Mesenchymal stem cell (in vitro differentiated cells and primary cell): ENCODE measurements around the gene ZBTB21.
A peak's percentile ranks its signal among the peaks of the same experiment; 100 is the strongest.

Experiments used
- DNase-seq: peaks from one replicate; pipeline ENCODE4 v3.0.0-alpha.2; 2013
- H2AFZ ChIP-seq: one replicate; pipeline ENCODE4 v1.6.1; 2013; ENCODE audit warnings: low read depth, mild to moderate bottlenecking, control low read depth, inconsistent platforms, low read length, moderate library complexity
- H2AK5ac ChIP-seq: 2 replicates; pipeline ENCODE4 v1.6.1; 2013; ENCODE audit warnings: low read length, moderate library complexity, mild to moderate bottlenecking, inconsistent platforms; ENCODE audit not compliant: severe bottlenecking
- H2BK120ac ChIP-seq: one replicate; pipeline ENCODE4 v1.6.1; 2013; ENCODE audit warnings: low read depth, mild to moderate bottlenecking, inconsistent platforms, low read length, moderate library complexity
- H2BK12ac ChIP-seq, 2 experiments: one replicate each; pipeline ENCODE4 v1.6.1; 2013; ENCODE audit warnings: inconsistent platforms in 2 of 2, low read length in 2 of 2, mild to moderate bottlenecking in 2 of 2, moderate library complexity in 2 of 2, control low read depth in 1 of 2
- H2BK15ac ChIP-seq: one replicate; pipeline ENCODE4 v1.6.1; 2013; ENCODE audit warnings: mild to moderate bottlenecking, low read depth, inconsistent platforms; ENCODE audit not compliant: poor library complexity, severe bottlenecking
- H2BK5ac ChIP-seq: 2 replicates; pipeline ENCODE4 v1.6.1; 2013; ENCODE audit warnings: low read depth, mild to moderate bottlenecking, low read length, control low read depth, inconsistent platforms; ENCODE audit not compliant: poor library complexity, severe bottlenecking
- H3K14ac ChIP-seq, 2 experiments: one replicate each; pipeline ENCODE4 v1.6.1; 2013; ENCODE audit warnings: inconsistent platforms in 2 of 2, low read length in 2 of 2, control low read depth in 1 of 2, mild to moderate bottlenecking in 1 of 2, moderate library complexity in 1 of 2
- H3K18ac ChIP-seq, 2 experiments: one replicate each; pipeline ENCODE4 v1.6.1; 2013; ENCODE audit warnings: inconsistent platforms in 2 of 2, low read length in 2 of 2, control low read depth in 1 of 2, low read depth in 1 of 2, mild to moderate bottlenecking in 1 of 2
- H3K23ac ChIP-seq, 2 experiments: one replicate each; pipeline ENCODE4 v1.6.1; 2013; ENCODE audit warnings: inconsistent platforms in 2 of 2, low read length in 2 of 2, mild to moderate bottlenecking in 2 of 2, moderate library complexity in 2 of 2, control low read depth in 1 of 2
- H3K27ac ChIP-seq: 2 replicates; pipeline ENCODE4 v1.5.1; 2013; ENCODE audit warnings: mild to moderate bottlenecking, moderate library complexity, low read length, control low read depth, inconsistent platforms; ENCODE audit not compliant: poor library complexity, severe bottlenecking
- H3K27me3 ChIP-seq, 2 experiments: 2 replicates each; pipeline versions ENCODE4 v1.6.1 to v1.7.0; 2013; ENCODE audit warnings: low read length in 2 of 2, mild to moderate bottlenecking in 2 of 2, moderate library complexity in 2 of 2, control low read depth in 1 of 2, inconsistent platforms in 1 of 2; ENCODE audit not compliant: control insufficient read depth in 1 of 2, insufficient read depth in 1 of 2
- H3K36me3 ChIP-seq, 2 experiments: 2 replicates each; pipeline versions ENCODE4 v1.6.1 to v1.7.0; 2013; ENCODE audit warnings: low read length in 2 of 2, control low read depth in 1 of 2, inconsistent platforms in 1 of 2, low read depth in 1 of 2, mild to moderate bottlenecking in 1 of 2; ENCODE audit not compliant: insufficient read depth in 2 of 2, control insufficient read depth in 1 of 2
- H3K4ac ChIP-seq, 2 experiments: one replicate each; pipeline ENCODE4 v1.6.1; 2013; ENCODE audit warnings: inconsistent platforms in 2 of 2, low read length in 2 of 2, mild to moderate bottlenecking in 2 of 2, moderate library complexity in 2 of 2, control low read depth in 1 of 2, low read depth in 1 of 2
- H3K4me1 ChIP-seq: 2 replicates; pipeline ENCODE4 v1.6.1; 2013; ENCODE audit warnings: low read depth, low read length, control low read depth; ENCODE audit not compliant: control insufficient read depth, insufficient read depth
- H3K4me2 ChIP-seq: 2 replicates; pipeline ENCODE4 v1.6.1; 2013; ENCODE audit warnings: low read length, mild to moderate bottlenecking, inconsistent platforms; ENCODE audit not compliant: poor library complexity, severe bottlenecking
- H3K4me3 ChIP-seq, 2 experiments: 2 replicates each; pipeline versions ENCODE4 v1.5.1 to v1.7.0; 2013; ENCODE audit warnings: low read length in 2 of 2, mild to moderate bottlenecking in 2 of 2, control low read depth in 1 of 2, low read depth in 1 of 2; ENCODE audit not compliant: insufficient read depth in 1 of 2
- H3K79me1 ChIP-seq: replicated peaks from 2 replicates; pipeline ENCODE4 v1.6.1; 2013; ENCODE audit warnings: mild to moderate bottlenecking, control low read depth, low read length, inconsistent platforms; ENCODE audit not compliant: poor library complexity, severe bottlenecking
- H3K9ac ChIP-seq: 2 replicates; pipeline ENCODE4 v1.7.0; 2013; ENCODE audit warnings: mild to moderate bottlenecking, low read length, moderate library complexity
- H3K9me3 ChIP-seq: 2 replicates; pipeline ENCODE4 v1.7.0; 2013; ENCODE audit warnings: mild to moderate bottlenecking, low read length; ENCODE audit not compliant: control insufficient read depth
- H4K8ac ChIP-seq: one replicate; pipeline ENCODE4 v1.6.1; 2013; ENCODE audit warnings: inconsistent platforms, mild to moderate bottlenecking, low read length, moderate library complexity
- H4K91ac ChIP-seq: one replicate; pipeline ENCODE4 v1.6.1; 2013; ENCODE audit warnings: mild to moderate bottlenecking, low read length, inconsistent platforms
- WGBS: methylation state at CpG from one replicate; pipeline ENCODE4 v1.1.7; 2013; ENCODE audit warnings: mixed read lengths; 5-methylcytosine and 5-hydroxymethylcytosine counted together

Gene ZBTB21

DNA sequence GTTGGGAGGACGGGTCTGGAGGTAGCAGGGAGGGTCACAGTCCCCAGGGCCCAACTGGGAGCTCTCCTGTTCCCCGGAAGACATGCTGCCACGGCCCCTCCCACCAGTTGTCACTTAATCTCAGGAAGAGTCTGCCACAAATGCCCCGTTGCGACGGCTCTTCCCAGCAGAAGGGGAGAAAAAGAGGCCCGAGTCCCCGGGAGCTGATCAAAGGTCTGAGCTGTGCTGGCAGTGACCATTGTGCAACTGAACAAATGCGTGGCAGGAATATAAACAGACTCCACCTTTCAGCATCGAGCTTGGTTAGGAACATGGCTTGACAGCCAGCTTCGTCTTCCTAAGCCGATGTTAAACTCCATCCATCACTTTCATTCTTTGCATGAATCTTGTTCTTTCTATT, 27.8 kb upstream of the ZBTB21 start:
- no peak overlapping the region for H4K91ac ChIP-seq

DNA sequence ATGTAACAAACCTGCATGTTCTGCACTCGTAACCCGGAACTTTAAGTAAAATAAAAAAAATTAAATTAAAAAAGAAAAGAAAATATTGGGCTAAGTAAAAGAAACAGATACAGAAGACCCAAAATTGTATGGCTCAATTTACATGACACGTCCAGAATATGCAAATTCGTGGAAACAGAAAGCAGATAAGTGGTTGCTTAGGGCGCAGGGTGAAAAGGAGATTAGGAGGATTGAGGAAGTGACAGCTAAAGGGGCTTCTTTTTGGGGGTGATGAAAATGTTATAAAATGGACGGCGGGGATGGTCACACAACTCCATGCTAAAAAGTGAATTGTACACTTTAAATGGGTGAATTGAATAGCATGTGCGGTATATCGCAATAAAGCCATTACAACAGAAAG, 27.4 kb upstream of the ZBTB21 start:
- Histone ChIP-seq H3K4me2 (no peak overlapping the region), H2BK12ac (no peak overlapping the region), H3K27me3 (no peaks in the 10 kb centered on the region), H3K9me3 (no peaks in the 10 kb centered on the region), H3K4me3 (no peak overlapping the region), H2AK5ac (no peak overlapping the region), H3K4ac (no peak overlapping the region), H3K4me1 (peaks cover 31% of the 10 kb centered on the region), H3K27ac (no peak overlapping the region), H2AFZ (no peak overlapping the region), H2BK15ac (peak overlapping the region; percentile 12), H3K9ac (no peak overlapping the region), H3K14ac (no peak overlapping the region), H3K23ac (no peak overlapping the region), H4K91ac (no peak overlapping the region), H3K18ac (no peak overlapping the region), H4K8ac (no peak overlapping the region), H2BK120ac (no peak overlapping the region), H3K79me1 (no peaks in the 10 kb centered on the region), H2BK5ac (no peak overlapping the region), H3K36me3 (no peaks in the 10 kb centered on the region)
- DNase-seq, result no peak
- WGBS, result 99% methylated on average over 7 of the region's 9 CpGs

More for the DNA sequence above, 27.8 kb upstream of the ZBTB21 start:
- H3K4me3 ChIP-seq, result no peak overlapping the region
- H3K27me3 ChIP-seq, result peaks cover 0 to 2% of the 10 kb centered on the region in 2 experiments
- H3K14ac ChIP-seq, result no peak overlapping the region
- H2BK12ac ChIP-seq, result peak overlapping the region; percentile 73 to 79
- H3K9me3 ChIP-seq, result no peaks in the 10 kb centered on the region
- H3K23ac ChIP-seq, result no peak overlapping the region
- H2BK5ac ChIP-seq, result no peak overlapping the region
- H3K18ac ChIP-seq, result no peak overlapping the region
- no peak for DNase-seq
- H2AK5ac ChIP-seq, result no peak overlapping the region
- H3K4ac ChIP-seq, result no peak overlapping the region
- H2AFZ ChIP-seq, result no peak overlapping the region
- H3K27ac ChIP-seq, result no peak overlapping the region
- peak overlapping the region; percentile 12 for H2BK15ac ChIP-seq
- 84% methylated on average over 12 of the region's 12 CpGs for WGBS
- H3K4me1 ChIP-seq, result peaks cover 31% of the 10 kb centered on the region
- H3K4me2 ChIP-seq, result no peak overlapping the region
- H3K9ac ChIP-seq, result no peak overlapping the region
- H2BK120ac ChIP-seq, result no peak overlapping the region
- H3K36me3 ChIP-seq, result no peaks in the 10 kb centered on the region
- no peak overlapping the region for H4K8ac ChIP-seq
- no peaks in the 10 kb centered on the region for H3K79me1 ChIP-seq

DNA sequence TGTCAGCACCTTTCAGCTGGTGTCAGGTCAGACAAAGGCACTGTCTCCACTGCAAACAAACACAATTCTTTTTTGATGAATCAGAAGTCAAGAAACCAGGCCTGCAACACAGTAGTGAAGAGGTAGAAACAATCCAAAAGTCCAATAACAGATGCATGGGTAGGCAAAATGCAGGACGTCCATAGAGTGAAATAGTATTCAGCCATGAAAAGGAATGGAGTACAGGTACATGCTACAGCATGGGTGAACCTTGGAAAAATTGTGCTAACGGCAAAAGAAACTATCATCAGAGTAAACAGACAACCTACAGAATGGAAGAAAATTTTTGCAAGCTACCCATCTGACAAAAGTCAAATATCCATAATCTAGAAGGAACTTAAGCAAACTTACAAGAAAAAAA, 26.2 kb upstream of the ZBTB21 start:
- Histone ChIP-seq H3K4me1 (peaks cover 25% of the 10 kb centered on the region), H3K18ac (no peak overlapping the region), H3K9ac (no peak overlapping the region), H3K36me3 (no peaks in the 10 kb centered on the region), H3K4me2 (no peak overlapping the region), H3K4ac (no peak overlapping the region), H4K8ac (no peak overlapping the region), H3K14ac (no peak overlapping the region), H2BK5ac (no peak overlapping the region), H3K27ac (no peak overlapping the region), H2AFZ (no peak overlapping the region), H2BK120ac (no peak overlapping the region), H3K27me3 (peaks cover 0 to 4% of the 10 kb centered on the region in 2 experiments), H2AK5ac (no peak overlapping the region), H3K4me3 (no peak overlapping the region), H2BK12ac (no peak overlapping the region), H3K23ac (no peak overlapping the region), H2BK15ac (no peak overlapping the region), H3K79me1 (no peaks in the 10 kb centered on the region), H3K9me3 (no peaks in the 10 kb centered on the region), H4K91ac (no peak overlapping the region)
- no peak for DNase-seq
- WGBS, result 96% methylated on average over 2 of the region's 2 CpGs

DNA sequence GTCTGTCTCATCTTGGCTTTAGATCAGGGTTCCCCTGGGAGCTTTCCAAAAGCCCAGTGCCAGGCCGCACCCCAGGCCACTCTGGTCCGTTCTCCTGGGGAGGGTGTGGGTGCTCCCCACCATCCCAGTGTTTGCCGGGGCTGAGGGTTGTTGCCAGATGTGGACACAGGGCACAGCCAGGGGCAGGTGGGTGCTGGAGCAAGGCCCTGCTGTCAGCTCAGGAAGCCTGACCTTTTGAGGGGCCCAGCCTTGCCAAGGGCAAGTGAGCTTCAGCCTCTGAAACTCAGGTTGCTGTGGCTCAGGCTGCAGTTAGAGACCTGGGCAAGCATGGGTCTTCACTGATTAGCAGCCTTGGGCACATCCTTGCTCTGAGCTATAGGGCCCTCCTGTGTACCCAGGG, 22.8 kb upstream of the ZBTB21 start:
- peak overlapping the region in 1 of 2 experiments; percentile 37 for H3K18ac ChIP-seq
- WGBS, result 97% methylated on average over 3 of the region's 3 CpGs
- no peak overlapping the region for H3K14ac ChIP-seq
- no peak overlapping the region for H2BK15ac ChIP-seq
- no peak for DNase-seq
- peak overlapping the region; percentile 44 for H4K91ac ChIP-seq
- H3K27me3 ChIP-seq, result peaks cover 0 to 13% of the 10 kb centered on the region in 2 experiments
- no peak overlapping the region for H2BK120ac ChIP-seq
- H3K4me1 ChIP-seq, result peaks cover 5% of the 10 kb centered on the region
- H3K4ac ChIP-seq, result no peak overlapping the region
- no peak overlapping the region for H2AK5ac ChIP-seq
- no peak overlapping the region for H3K9ac ChIP-seq
- H3K36me3 ChIP-seq, result no peaks in the 10 kb centered on the region
- no peaks in the 10 kb centered on the region for H3K9me3 ChIP-seq
- no peak overlapping the region for H3K4me2 ChIP-seq
- no peak overlapping the region for H3K4me3 ChIP-seq
- no peak overlapping the region for H3K23ac ChIP-seq
- H2AFZ ChIP-seq, result no peak overlapping the region
- H3K79me1 ChIP-seq, result no peaks in the 10 kb centered on the region
- H3K27ac ChIP-seq, result no peak overlapping the region
- no peak overlapping the region for H2BK5ac ChIP-seq
- H2BK12ac ChIP-seq, result peak overlapping the region in 1 of 2 experiments; percentile 54
- H4K8ac ChIP-seq, result no peak overlapping the region
